GM23248 (cell line): ENCODE measurements around the gene MAGEB17. TPM values are rescaled to one million over a fixed set of nuclear protein-coding genes. Genes with fewer than 3 reads are reported as not detected.
"Not testable (repeated sequence)": the region's sequence is repeated elsewhere in the genome, so short reads cannot be mapped to it uniquely, and the experiment has no call there.

Source experiments
- DNase-seq: peaks from one replicate; pipeline ENCODE4 v3.0.0-alpha.2; 2015
- H2AFZ ChIP-seq: fragments of 200-600 bp; sonication (generic); 2 replicates; pipeline ENCODE4 v1.6.1; 2016; ENCODE audit warnings: antibody characterized with exemption
- H3F3A ChIP-seq: fragments of 200-600 bp; sonication (generic); 2 replicates; pipeline ENCODE4 v1.6.1; 2016; ENCODE audit warnings: mild to moderate bottlenecking, antibody characterized with exemption, mixed run types; ENCODE audit not compliant: insufficient read depth
- H3K27ac ChIP-seq: fragments of 200-600 bp; sonication (generic); 2 replicates; pipeline ENCODE4 v1.5.1; 2016; ENCODE audit warnings: mild to moderate bottlenecking
- H3K27me3 ChIP-seq: fragments of 200-600 bp; sonication (generic); replicated peaks from 2 replicates; pipeline ENCODE4 v1.6.1; 2016; ENCODE audit warnings: mild to moderate bottlenecking; ENCODE audit not compliant: insufficient read depth
- H3K36me3 ChIP-seq: fragments of 200-600 bp; sonication (generic); 2 replicates; pipeline ENCODE4 v1.6.1; 2016; ENCODE audit warnings: low read depth, mild to moderate bottlenecking
- H3K4me1 ChIP-seq: fragments of 200-600 bp; sonication (generic); 2 replicates; pipeline ENCODE4 v1.6.1; 2016; ENCODE audit warnings: mild to moderate bottlenecking; ENCODE audit not compliant: insufficient read depth
- H3K4me2 ChIP-seq: fragments of 200-600 bp; sonication (generic); one replicate; pipeline ENCODE4 v1.6.1; 2016; ENCODE audit warnings: mild to moderate bottlenecking; ENCODE audit not compliant: unreplicated experiment
- H3K4me3 ChIP-seq: fragments of 200-600 bp; sonication (generic); 2 replicates; pipeline ENCODE4 v1.5.1; 2016; ENCODE audit warnings: mild to moderate bottlenecking
- H3K79me2 ChIP-seq: fragments of 200-600 bp; sonication (generic); 2 replicates; pipeline ENCODE4 v1.6.1; 2016; ENCODE audit warnings: mild to moderate bottlenecking; ENCODE audit not compliant: insufficient read depth
- H3K9ac ChIP-seq: fragments of 200-600 bp; sonication (generic); 2 replicates; pipeline ENCODE4 v1.6.1; 2016; ENCODE audit warnings: mild to moderate bottlenecking
- H3K9me2 ChIP-seq: fragments of 200-600 bp; sonication (generic); 2 replicates; pipeline ENCODE4 v1.6.1; 2016; ENCODE audit warnings: mixed run types, mild to moderate bottlenecking, moderate library complexity; ENCODE audit not compliant: insufficient read depth
- H3K9me3 ChIP-seq: fragments of 200-600 bp; sonication (generic); one replicate; pipeline ENCODE4 v1.6.1; 2017; ENCODE audit warnings: low read depth
- H4K20me1 ChIP-seq: fragments of 200-600 bp; sonication (generic); 2 replicates; pipeline ENCODE4 v1.6.0; 2016; ENCODE audit not compliant: insufficient read depth
- EZH2 ChIP-seq: fragments of 200-600 bp; sonication (generic); IDR thresholded peaks from 2 replicates; pipeline ENCODE4 v1.6.1; 2018; ENCODE audit warnings: antibody characterized with exemption, mild to moderate bottlenecking; ENCODE audit not compliant: insufficient read depth, poor library complexity, severe bottlenecking
- EZH2phosphoT487 ChIP-seq: fragments of 200-600 bp; sonication (generic); IDR thresholded peaks from 2 replicates; pipeline ENCODE4 v1.6.1; 2018; ENCODE audit warnings: antibody characterized with exemption, moderate library complexity, mild to moderate bottlenecking, low read depth; ENCODE audit not compliant: insufficient read depth
- WGBS, 2 experiments: methylation state at CpG; one replicate each; pipeline ENCODE4 v1.1.6; 2015 to 2017; ENCODE audit warnings: low lambda C conversion rate in 2 of 2, low coverage in 1 of 2; ENCODE audit errors: missing lambda C conversion rate in 2 of 2; 5-methylcytosine and 5-hydroxymethylcytosine counted together
- in situ Hi-C: fragments of 300-500 bp; cut with MboI; formaldehyde crosslinking; loops from 2 replicates; pipeline ENCODE4 v1.15.0; 2020
- polyA plus RNA-seq: library from polyadenylated mRNA; unstranded; fragments of >200 nt; fragmentation: Nextera tagmentation; extraction: Ambion mirVana; gene quantifications from 2 replicates; pipeline ENCODE4 v1.2.1, GENCODE V29; 2016
- total RNA-seq: library from RNA; depleted of rRNA; stranded (reverse); fragments of >200 nt; shearing (Covaris generic); gene quantifications from 2 replicates; pipeline ENCODE4 v1.2.3, GENCODE V29; 2014

MAGEB17 gene
- total and polyA plus RNA-seq, 2 experiments from 2014 or later: not detected

GRCh38 chrX:16148896-16149295 is 18.4 kb upstream of the MAGEB17 start:
- Histone ChIP-seq H3K4me3 (no peak overlapping the region), H3K9ac (no peak overlapping the region), H3K4me1 (no peaks in the 10 kb centered on the region), H3K36me3 (no peaks in the 10 kb centered on the region), H3F3A (no peaks in the 10 kb centered on the region), H3K4me2 (no peak overlapping the region), H2AFZ (no peak overlapping the region), H3K27ac (no peak overlapping the region), H4K20me1 (no peaks in the 10 kb centered on the region), H3K79me2 (no peaks in the 10 kb centered on the region), H3K9me2 (no peaks in the 10 kb centered on the region), H3K9me3 (no peaks in the 10 kb centered on the region), H3K27me3 (no peaks in the 10 kb centered on the region)
- TF ChIP-seq EZH2phosphoT487: no peak
- TF ChIP-seq EZH2: no peak
- 87 to 100% methylated on average over 3 of the region's 3 CpGs for WGBS, 2 experiments
- in situ Hi-C loops: no loop called here
- no peak for DNase-seq

GRCh38 chrX:16155581-16156096 is 11.6 kb upstream of the MAGEB17 start:
- Histone ChIP-seq H3K79me2 (no peaks in the 10 kb centered on the region), H3K27ac (no peak overlapping the region), H3K4me2 (no peak overlapping the region), H3K9me2 (no peaks in the 10 kb centered on the region), H4K20me1 (no peaks in the 10 kb centered on the region), H2AFZ (no peak overlapping the region), H3K27me3 (no peaks in the 10 kb centered on the region), H3K4me3 (no peak overlapping the region), H3K9me3 (no peaks in the 10 kb centered on the region), H3F3A (peaks cover 5% of the 10 kb centered on the region; the same call in 1 of the 2 replicates), H3K9ac (no peak overlapping the region), H3K4me1 (peaks cover 7% of the 10 kb centered on the region; the same call in 1 of the 2 replicates), H3K36me3 (no peaks in the 10 kb centered on the region)
- in situ Hi-C loops: no loop called here
- no peak for TF ChIP-seq EZH2
- TF ChIP-seq EZH2phosphoT487: no peak
- DNase-seq: no peak
- 69 to 71% methylated on average over 5 of the region's 5 CpGs for WGBS, 2 experiments

GRCh38 chrX:16156692-16157331 is 10.5 kb upstream of the MAGEB17 start:
- no peaks in the 10 kb centered on the region for H3K9me2 ChIP-seq
- H3K4me1 ChIP-seq: peaks cover 13% of the 10 kb centered on the region; the same call in 1 of the 2 replicates
- H3F3A ChIP-seq: peaks cover 5% of the 10 kb centered on the region; the same call in 1 of the 2 replicates
- no peak overlapping the region for H2AFZ ChIP-seq
- no peaks in the 10 kb centered on the region for H3K9me3 ChIP-seq
- H3K4me3 ChIP-seq: no peak overlapping the region
- H3K4me2 ChIP-seq: no peak overlapping the region
- 91 to 96% methylated on average over 5 of the region's 5 CpGs for WGBS, 2 experiments
- no peak overlapping the region for H3K9ac ChIP-seq
- H3K79me2 ChIP-seq: no peaks in the 10 kb centered on the region
- no peak for DNase-seq
- in situ Hi-C loops: no loop called here
- no peaks in the 10 kb centered on the region for H3K27me3 ChIP-seq
- H4K20me1 ChIP-seq: no peaks in the 10 kb centered on the region
- no peaks in the 10 kb centered on the region for H3K36me3 ChIP-seq
- no peak overlapping the region for H3K27ac ChIP-seq
- TF ChIP-seq EZH2 (no peak), EZH2phosphoT487 (no peak)

GRCh38 chrX:16160729-16161128 is 6.6 kb upstream of the MAGEB17 start:
- Histone ChIP-seq H3K4me2 (peak overlapping the region; percentile 57), H3K27me3 (no peaks in the 10 kb centered on the region), H3K36me3 (no peaks in the 10 kb centered on the region), H3K27ac (0 out of 2 replicates have a peak overlapping the region, but pooled peaks have one; percentile 20), H3K79me2 (no peaks in the 10 kb centered on the region), H3K4me3 (peak overlapping the region; percentile 18; the same call in 1 of the 2 replicates), H3K4me1 (peaks cover 13% of the 10 kb centered on the region; the same call in 1 of the 2 replicates), H4K20me1 (no peaks in the 10 kb centered on the region), H3F3A (peaks cover 5% of the 10 kb centered on the region; the same call in 1 of the 2 replicates), H3K9ac (no peak overlapping the region), H2AFZ (no peak overlapping the region), H3K9me3 (no peaks in the 10 kb centered on the region), H3K9me2 (no peaks in the 10 kb centered on the region)
- peak; percentile 81 for DNase-seq
- TF ChIP-seq EZH2phosphoT487 (no peak), EZH2 (no peak)
- in situ Hi-C loops: no loop called here
- 0% methylated on average over 3 of the region's 3 CpGs for WGBS, 2 experiments

- H3F3A ChIP-seq, H3K27ac ChIP-seq, DNase-seq, H3K36me3 ChIP-seq, H3K9me3 ChIP-seq, H3K4me3 ChIP-seq, H4K20me1 ChIP-seq, H3K79me2 ChIP-seq, in situ Hi-C loops, H3K27me3 ChIP-seq, H2AFZ ChIP-seq, H3K9ac ChIP-seq, H3K9me2 ChIP-seq, H3K4me2 ChIP-seq: not testable (repeated sequence)
- H3K4me1 ChIP-seq: peaks cover 13% of the 10 kb centered on the region; the same call in 1 of the 2 replicates
- WGBS, 2 experiments: 92% methylated on average over 2 of the region's 2 CpGs; no CpG with 5 or more reads in 1 of the 2 experiments
These were observed 6.1 kb upstream of the MAGEB17 start for GRCh38 chrX:16161173-16161572.
